ENCODE measurements around the gene LMCD1. TPM values are rescaled to one million over a fixed set of nuclear protein-coding genes. Genes with fewer than 3 reads are reported as not detected.
A peak's percentile ranks its signal among the peaks of the same experiment; 100 is the strongest.

LMCD1 gene
- total RNA-seq, 4 donors from 2014 or later: 13.9 to 64.6 (median 25.6) TPM

DNA sequence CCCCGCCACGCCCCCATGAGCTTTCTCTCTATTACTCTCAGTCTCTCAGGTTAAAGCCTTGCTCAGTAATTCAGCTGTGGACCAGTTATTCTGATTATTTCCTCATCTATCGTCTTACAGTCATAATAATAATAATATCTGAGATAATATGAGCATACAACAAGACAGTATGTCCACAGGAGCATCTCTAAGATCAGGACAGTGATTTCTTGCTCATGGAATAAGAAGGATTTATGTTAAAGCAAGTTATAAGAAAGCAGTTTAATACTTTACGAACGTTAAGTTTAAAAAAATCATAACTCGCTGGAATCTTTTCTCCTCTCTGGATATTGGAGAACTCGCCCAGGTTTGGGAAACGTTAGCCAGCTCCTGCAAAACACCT lies 643 bp upstream of the LMCD1 start:
- intact Hi-C loops (cut with DNase I): no loop called here
- no peak for TF ChIP-seq POLR2A (IDR thresholded peaks at IDR 0.05)
- TF ChIP-seq, protein P1, sequence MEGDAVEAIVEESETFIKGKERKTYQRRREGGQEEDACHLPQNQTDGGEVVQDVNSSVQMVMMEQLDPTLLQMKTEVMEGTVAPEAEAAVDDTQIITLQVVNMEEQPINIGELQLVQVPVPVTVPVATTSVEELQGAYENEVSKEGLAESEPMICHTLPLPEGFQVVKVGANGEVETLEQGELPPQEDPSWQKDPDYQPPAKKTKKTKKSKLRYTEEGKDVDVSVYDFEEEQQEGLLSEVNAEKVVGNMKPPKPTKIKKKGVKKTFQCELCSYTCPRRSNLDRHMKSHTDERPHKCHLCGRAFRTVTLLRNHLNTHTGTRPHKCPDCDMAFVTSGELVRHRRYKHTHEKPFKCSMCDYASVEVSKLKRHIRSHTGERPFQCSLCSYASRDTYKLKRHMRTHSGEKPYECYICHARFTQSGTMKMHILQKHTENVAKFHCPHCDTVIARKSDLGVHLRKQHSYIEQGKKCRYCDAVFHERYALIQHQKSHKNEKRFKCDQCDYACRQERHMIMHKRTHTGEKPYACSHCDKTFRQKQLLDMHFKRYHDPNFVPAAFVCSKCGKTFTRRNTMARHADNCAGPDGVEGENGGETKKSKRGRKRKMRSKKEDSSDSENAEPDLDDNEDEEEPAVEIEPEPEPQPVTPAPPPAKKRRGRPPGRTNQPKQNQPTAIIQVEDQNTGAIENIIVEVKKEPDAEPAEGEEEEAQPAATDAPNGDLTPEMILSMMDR (IDR thresholded peaks at IDR 0.05): no peak
- 13 to 15% methylated on average over 8 of the region's 8 CpGs for WGBS, 2 donors
- Histone ChIP-seq H3K9me3 (no peaks in the 10 kb centered on the region), H3K4me3 (replicated peaks in 1 of 3) (peak overlapping the region in 2 of 3 donors; percentile 43 to 78), H3K36me3 (no peaks in the 10 kb centered on the region), H3K4me1 (peaks cover 21 to 37% of the 10 kb centered on the region in 2 donors), H3K27me3 (no peaks in the 10 kb centered on the region), H3K27ac (peak overlapping the region; percentile 87 to 90 (median 88))
- no peak for DNase-seq

DNA sequence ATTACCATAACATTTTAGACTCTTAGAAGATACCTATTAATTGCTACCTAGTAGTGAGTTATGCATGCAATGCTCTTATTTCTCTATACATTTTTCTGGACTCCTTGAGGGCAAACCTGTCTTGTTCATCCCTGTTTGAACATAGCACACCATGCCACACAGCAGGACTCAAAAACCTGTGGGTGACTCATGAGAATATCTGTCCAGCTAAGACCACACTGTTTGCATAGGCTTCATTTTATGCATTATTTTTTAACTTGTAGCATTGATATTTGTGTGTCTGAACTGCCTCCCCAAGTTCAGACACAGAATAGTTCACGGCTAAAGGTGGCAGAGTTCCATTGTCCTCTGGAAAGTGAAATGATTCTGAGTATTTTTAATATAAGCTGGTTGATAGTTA lies 1.8 kb downstream of the LMCD1 start:
- Histone ChIP-seq H3K27ac (peak overlapping the region in 2 of 3 donors; percentile 45 to 65), H3K4me3 (replicated peaks in 1 of 3) (peak overlapping the region in 1 of 3 donors; percentile 2), H3K27me3 (no peaks in the 10 kb centered on the region), H3K4me1 (peaks cover 26 to 54% of the 10 kb centered on the region in 2 donors), H3K9me3 (no peaks in the 10 kb centered on the region), H3K36me3 (no peaks in the 10 kb centered on the region)
- intact Hi-C loops (cut with DNase I): no loop called here
- no peak for DNase-seq
- TF ChIP-seq, protein P1 (IDR thresholded peaks at IDR 0.05): no peak
- no peak for TF ChIP-seq POLR2A (IDR thresholded peaks at IDR 0.05)
- WGBS, 2 donors: 71 to 87% methylated on average over 1 of the region's 1 CpG

DNA sequence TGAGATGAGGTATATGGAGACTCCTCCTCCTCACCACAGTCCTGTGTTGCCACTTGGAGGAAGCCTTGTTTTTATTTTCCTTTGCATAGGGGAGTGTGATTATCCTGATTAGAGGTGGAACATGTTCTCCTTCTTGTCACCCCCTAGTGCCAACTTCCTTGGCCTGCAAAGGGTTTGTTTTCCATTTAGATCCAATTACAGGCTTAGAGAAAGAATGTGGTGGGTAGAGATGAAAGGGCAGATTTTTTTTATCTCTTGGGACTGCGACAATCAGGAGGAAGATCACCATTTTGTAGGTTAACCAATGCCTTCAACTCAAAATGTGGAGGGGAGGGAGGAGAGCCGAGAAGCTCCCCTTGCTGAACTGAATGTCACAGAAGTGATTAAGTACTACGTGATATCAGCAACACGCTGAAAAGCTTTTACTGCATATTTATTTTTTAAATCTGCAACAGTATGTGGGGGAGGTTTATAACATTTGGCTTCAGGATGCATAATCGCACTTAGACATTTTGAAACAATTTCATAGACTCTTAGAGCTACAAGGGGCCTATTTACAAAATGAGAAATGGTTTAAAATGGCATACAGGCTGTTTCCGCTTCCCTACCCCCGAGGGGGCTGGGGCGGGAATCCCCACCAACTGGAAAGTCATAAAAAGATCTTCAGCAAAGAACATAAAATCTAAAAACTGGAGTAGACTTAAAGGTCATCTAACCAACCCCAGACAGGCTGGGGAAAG lies 2.4 kb downstream of the LMCD1 start:
- Histone ChIP-seq H3K27ac (peak overlapping the region in 1 of 3 donors; percentile 65), H3K4me3 (replicated peaks in 1 of 3) (no peak overlapping the region), H3K4me1 (peaks cover 21 to 49% of the 10 kb centered on the region in 2 donors), H3K9me3 (no peaks in the 10 kb centered on the region), H3K27me3 (no peaks in the 10 kb centered on the region), H3K36me3 (no peaks in the 10 kb centered on the region)
- intact Hi-C loops (cut with DNase I): no loop called here
- 64 to 71% methylated on average over 8 of the region's 8 CpGs for WGBS, 2 donors
- no peak for DNase-seq
- no peak for TF ChIP-seq POLR2A (IDR thresholded peaks at IDR 0.05)
- TF ChIP-seq, protein P1 (IDR thresholded peaks at IDR 0.05): no peak

DNA sequence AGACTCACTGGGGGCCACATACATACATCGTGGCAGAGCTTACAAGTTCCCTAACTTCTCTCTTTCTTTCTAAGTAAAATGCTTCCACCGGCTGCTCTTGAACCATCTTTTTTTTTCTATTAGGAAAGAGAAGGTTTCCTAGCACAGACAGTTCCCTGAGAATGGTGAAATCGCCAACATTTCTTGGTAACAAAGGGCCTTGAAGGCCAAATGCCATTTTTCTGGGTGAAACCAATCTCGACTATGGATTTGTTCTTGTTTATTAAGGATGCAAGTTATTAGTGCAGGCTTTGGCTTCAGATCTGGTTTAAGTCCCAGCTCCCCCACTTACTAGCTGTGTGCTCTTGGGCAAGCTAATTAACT lies 3.0 kb downstream of the LMCD1 start:
- intact Hi-C loops (cut with DNase I): no loop called here
- TF ChIP-seq, protein P1 (IDR thresholded peaks at IDR 0.05): no peak
- no peak for TF ChIP-seq POLR2A (IDR thresholded peaks at IDR 0.05)
- H3K4me1 ChIP-seq: peaks cover 21 to 44% of the 10 kb centered on the region in 2 donors

DNA sequence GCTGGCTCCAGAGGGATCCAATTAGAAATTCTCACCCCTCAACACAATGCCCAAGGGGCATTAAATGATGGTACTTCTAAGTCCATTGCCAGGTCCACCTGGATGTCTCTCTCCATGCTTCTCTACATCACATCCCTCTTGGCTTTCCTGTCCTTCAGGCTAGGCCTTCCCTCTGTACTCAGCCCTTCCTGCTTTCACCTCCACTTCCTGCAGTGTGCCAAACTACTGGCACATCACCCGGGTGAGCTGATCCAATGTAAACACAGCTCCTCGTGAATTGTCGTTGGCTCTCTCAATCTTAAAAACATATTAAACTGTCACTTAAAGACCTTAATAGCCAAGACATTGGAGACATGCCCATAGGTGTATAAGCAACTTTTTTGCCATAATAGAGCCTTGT lies 4.0 kb downstream of the LMCD1 start:
- H3K4me1 ChIP-seq: peaks cover 16 to 35% of the 10 kb centered on the region in 2 donors

More for the DNA sequence above, 3.0 kb downstream of the LMCD1 start:
- peak overlapping the region in 1 of 3 donors; percentile 65 for H3K27ac ChIP-seq
- no peak overlapping the region for H3K4me3 ChIP-seq (replicated peaks in 1 of 3)
- no peaks in the 10 kb centered on the region for H3K27me3 ChIP-seq
- no peaks in the 10 kb centered on the region for H3K9me3 ChIP-seq
- WGBS, 2 donors: 73 to 79% methylated on average over 4 of the region's 4 CpGs
- DNase-seq: no peak
- no peaks in the 10 kb centered on the region for H3K36me3 ChIP-seq

More for the DNA sequence above, 4.0 kb downstream of the LMCD1 start:
- WGBS, 2 donors: 19 to 23% methylated on average over 3 of the region's 3 CpGs
- Histone ChIP-seq H3K27me3 (no peaks in the 10 kb centered on the region), H3K9me3 (no peaks in the 10 kb centered on the region), H3K36me3 (no peaks in the 10 kb centered on the region), H3K27ac (peak overlapping the region in 2 of 3 donors; percentile 36 to 65), H3K4me3 (replicated peaks in 1 of 3) (no peak overlapping the region)
- TF ChIP-seq, protein P1 (IDR thresholded peaks at IDR 0.05): no peak
- TF ChIP-seq POLR2A (IDR thresholded peaks at IDR 0.05): no peak
- intact Hi-C loops (cut with DNase I): no loop called here
- peak; percentile 36 to 52 for DNase-seq
